ENCODE measurements around the gene ADGRG7. TPM values are rescaled to one million over a fixed set of nuclear protein-coding genes. Genes with fewer than 3 reads are reported as not detected.

The ADGRG7 gene
- total and polyA plus RNA-seq, 2 of the 13 experiments (the other 11 are each of a cell fraction or from before 2014, with no cell fraction given) = not detected

GRCh38 chr3:100590114-100590839, 19.1 kb upstream of the ADGRG7 start (continued):
- TF ChIP-seq JARID2 (CRISPR knock-in tag; IDR thresholded peaks at IDR 0.05; ENCODE audit: insufficient replicate concordance) (no peak), NFIB (CRISPR knock-in tag; IDR thresholded peaks at IDR 0.05; ENCODE audit: borderline replicate concordance) (no peak), SMAD1 (CRISPR knock-in tag; IDR thresholded peaks at IDR 0.05; ENCODE audit: borderline replicate concordance, low read depth) (no peak), ZNF883 (CRISPR knock-in tag; IDR thresholded peaks at IDR 0.05; ENCODE audit: not compliant biosample characterization) (no peak), GLMP (CRISPR knock-in tag; IDR thresholded peaks at IDR 0.05; ENCODE audit: borderline replicate concordance) (no peak), SMC3 (IDR thresholded peaks at IDR 0.05; ENCODE audit: low read length) (peak; percentile 88), NFRKB (IDR thresholded peaks at IDR 0.05) (no peak), CTCF (CRISPR knock-in tag; IDR thresholded peaks at IDR 0.05) (peak; percentile 83), CHD4 (IDR thresholded peaks at IDR 0.05; ENCODE audit: borderline replicate concordance, low read length) (no peak), AGO1 (IDR thresholded peaks at IDR 0.05; ENCODE audit: low read depth, low read length, poor library complexity, severe bottlenecking) (no peak), TCF7L2 (IDR thresholded peaks at IDR 0.05; ENCODE audit: low read depth, low read length) (no peak), STAG1 (CRISPR knock-in tag; IDR thresholded peaks at IDR 0.05) (peak; percentile 89), ZNF740 (CRISPR knock-in tag; IDR thresholded peaks at IDR 0.05) (no peak), GTF2F1 (IDR thresholded peaks at IDR 0.05; ENCODE audit: low read length) (no peak), HOXA9 (CRISPR knock-in tag; IDR thresholded peaks at IDR 0.05; ENCODE audit: borderline replicate concordance) (no peak), THRA (CRISPR knock-in tag; IDR thresholded peaks at IDR 0.05; ENCODE audit: borderline replicate concordance) (0 out of 2 replicates have a peak, but pooled peaks have one; percentile 21), ZNF570 (CRISPR knock-in tag; IDR thresholded peaks at IDR 0.05; ENCODE audit: borderline replicate concordance) (no peak), ELF3 (CRISPR knock-in tag; IDR thresholded peaks at IDR 0.05) (0 out of 2 replicates have a peak, but pooled peaks have one; percentile 25), ZNF430 (CRISPR knock-in tag; IDR thresholded peaks at IDR 0.05) (no peak), MYPOP (CRISPR knock-in tag; IDR thresholded peaks at IDR 0.05) (no peak)
